SK-N-DZ (cell line): ENCODE data around the gene GLA. TPM values are rescaled to one million over a fixed set of nuclear protein-coding genes. Genes with fewer than 3 reads are reported as not detected.
A peak's percentile ranks its signal among the peaks of the same experiment; 100 is the strongest.

Experiments used
- DNase-seq: peaks from one replicate; pipeline ENCODE4 v3.0.0-alpha.2; 2015; ENCODE audit warnings: low spot score
- polyA plus RNA-seq, 2 experiments: library from polyadenylated mRNA; depleted of rRNA; stranded (reverse); fragments of >200 nt; gene quantifications; 2 replicates each; pipeline ENCODE4 v1.2.3, GENCODE V29; 2014

Gene GLA
- polyA plus RNA-seq (2014; cell fraction: cytosol; rRNA removed), result 50.1 and 59.0 TPM in 2 replicates
- polyA plus RNA-seq (2014; cell fraction: nucleus; rRNA removed), result 104 and 106 TPM in 2 replicates

- peak; percentile 98 for DNase-seq
Observed at GRCh38 chrX:101407748-101408531, at the start of gene GLA, which contains the start of gene HNRNPH2. GLA (minus strand) TSS chrX:101407925; CDS start chrX:101407903, 22 bp downstream. HNRNPH2 (plus strand) TSS chrX:101408222; CDS start chrX:101411989, 3,767 bp downstream.

GRCh38 chrX:101452056-101452455 lies 44.3 kb upstream of the GLA start:
- no peak for DNase-seq

- no peak for DNase-seq
Observed at GRCh38 chrX:101450961-101451360, 43.2 kb upstream of the GLA start.

- DNase-seq, result no peak
Observed at GRCh38 chrX:101450085-101450484, 42.4 kb upstream of the GLA start.

- DNase-seq, result no peak
Observed at GRCh38 chrX:101449279-101449678, 41.6 kb upstream of the GLA start.

GRCh38 chrX:101442085-101442484 lies 34.4 kb upstream of the GLA start:
- DNase-seq, result no peak

- no peak for DNase-seq
Observed at GRCh38 chrX:101430457-101431078, 22.8 kb upstream of the GLA start.

- DNase-seq, result no peak
Observed at GRCh38 chrX:101429934-101430333, 22.2 kb upstream of the GLA start.

GRCh38 chrX:101427954-101428353 lies 20.2 kb upstream of the GLA start:
- no peak for DNase-seq

- DNase-seq, result no peak
Observed at GRCh38 chrX:101419489-101419888, 11.8 kb upstream of the GLA start.

GRCh38 chrX:101417981-101418841 lies 10.5 kb upstream of the GLA start:
- DNase-seq, result no peak

- DNase-seq, result no peak
Observed at GRCh38 chrX:101417190-101417589, 9.5 kb upstream of the GLA start.

- no peak for DNase-seq
Observed at GRCh38 chrX:101416691-101417090, 9.0 kb upstream of the GLA start.

- DNase-seq, result peak; percentile 57
Observed at GRCh38 chrX:101415180-101416145, 7.7 kb upstream of the GLA start.

GRCh38 chrX:101411984-101412383 lies 4.3 kb upstream of the GLA start:
- no peak for DNase-seq

- DNase-seq, result no peak
Observed at GRCh38 chrX:101410461-101410860, 2.7 kb upstream of the GLA start.

- DNase-seq, result no peak
Observed at GRCh38 chrX:101409043-101409442, 1.3 kb upstream of the GLA start.

- no peak for DNase-seq
Observed at GRCh38 chrX:101408532-101408841, 762 bp upstream of the GLA start.

GRCh38 chrX:101407167-101407747 lies 468 bp downstream of the GLA start:
- DNase-seq, result no peak

GRCh38 chrX:101399825-101400224 lies 7.9 kb downstream of the GLA start:
- no peak for DNase-seq

GRCh38 chrX:101398694-101399093 lies 9.0 kb downstream of the GLA start:
- no peak for DNase-seq
